GM23338 (cell line): ENCODE data around the gene CDON. TPM values are rescaled to one million over a fixed set of nuclear protein-coding genes. Genes with fewer than 3 reads are reported as not detected.

ENCODE experiments used
- ATAC-seq: fragments of 200-7000 bp; cut with Tn5 transposase; 3 replicates; pipeline ENCODE4 v1.9.1; 2020
- DNase-seq: peaks from one replicate; pipeline ENCODE4 v3.0.0-alpha.2; 2015; ENCODE audit warnings: low spot score
- H2AFZ ChIP-seq: fragments of 200-600 bp; sonication (generic); 2 replicates; pipeline ENCODE4 v1.8.0; 2016; ENCODE audit warnings: antibody characterized with exemption, mild to moderate bottlenecking, moderate library complexity
- H3F3A ChIP-seq: fragments of 200-600 bp; sonication (generic); replicated peaks from 2 replicates; pipeline ENCODE4 v1.8.0; 2017; ENCODE audit warnings: antibody characterized with exemption, mixed run types, low read depth
- H3K27ac ChIP-seq: fragments of 200-600 bp; sonication (generic); 2 replicates; pipeline ENCODE4 v1.6.1; 2016; ENCODE audit warnings: low read depth
- H3K27me3 ChIP-seq: fragments of 200-600 bp; sonication (generic); 2 replicates; pipeline ENCODE4 v1.8.0; 2016; ENCODE audit warnings: mild to moderate bottlenecking, mixed run types, moderate library complexity; ENCODE audit not compliant: insufficient read depth
- H3K36me3 ChIP-seq: fragments of 200-600 bp; sonication (generic); 2 replicates; pipeline ENCODE4 v1.8.0; 2016; ENCODE audit warnings: mild to moderate bottlenecking; ENCODE audit not compliant: insufficient read depth
- H3K4me1 ChIP-seq: fragments of 200-600 bp; sonication (generic); 2 replicates; pipeline ENCODE4 v1.8.0; 2016; ENCODE audit warnings: mild to moderate bottlenecking, moderate library complexity; ENCODE audit not compliant: insufficient read depth
- H3K4me2 ChIP-seq: fragments of 200-600 bp; sonication (generic); 2 replicates; pipeline ENCODE4 v1.7.1; 2017; ENCODE audit warnings: mixed run types
- H3K4me3 ChIP-seq: fragments of 200-600 bp; sonication (generic); 2 replicates; pipeline ENCODE4 v1.6.1; 2016; ENCODE audit warnings: mixed run types
- H3K79me2 ChIP-seq: fragments of 200-600 bp; sonication (generic); replicated peaks from 2 replicates; pipeline ENCODE4 v1.8.0; 2017; ENCODE audit warnings: mild to moderate bottlenecking; ENCODE audit not compliant: insufficient read depth
- H3K9me2 ChIP-seq: fragments of 200-600 bp; sonication (generic); 2 replicates; pipeline ENCODE4 v1.8.0; 2017; ENCODE audit not compliant: insufficient read depth
- H4K20me1 ChIP-seq: fragments of 200-600 bp; sonication (generic); replicated peaks from 2 replicates; pipeline ENCODE4 v1.8.0; 2017; ENCODE audit warnings: mild to moderate bottlenecking; ENCODE audit not compliant: insufficient read depth
- H3K27ac Mint-ChIP-seq: 2 replicates; pipeline ENCODE4 v1.8.0; 2020; ENCODE audit warnings: inconsistent platforms, mild to moderate bottlenecking, moderate library complexity, mixed read lengths
- H3K27me3 Mint-ChIP-seq: 3 replicates; pipeline ENCODE4 v1.8.0; 2022; ENCODE audit warnings: low read depth, mild to moderate bottlenecking, moderate library complexity, mixed read lengths, inconsistent platforms; ENCODE audit not compliant: insufficient read depth, poor library complexity
- H3K36me3 Mint-ChIP-seq: 3 replicates; pipeline ENCODE4 v1.8.0; 2021; ENCODE audit warnings: low read depth, mild to moderate bottlenecking, inconsistent platforms, moderate library complexity, mixed read lengths
- H3K4me1 Mint-ChIP-seq: 3 replicates; pipeline ENCODE4 v1.8.0; 2020; ENCODE audit warnings: mild to moderate bottlenecking, inconsistent platforms, mixed read lengths
- H3K4me3 Mint-ChIP-seq: 3 replicates; pipeline ENCODE4 v1.8.0; 2021; ENCODE audit warnings: moderate library complexity, mild to moderate bottlenecking, inconsistent platforms, mixed read lengths
- H3K9me3 Mint-ChIP-seq: 3 replicates; pipeline ENCODE4 v1.8.0; 2020; ENCODE audit warnings: moderate library complexity, mild to moderate bottlenecking, inconsistent platforms, mixed read lengths
- CREB1 ChIP-seq: fragments of 250-450 bp; sonication (Bioruptor Pico); IDR thresholded peaks from 2 replicates; pipeline ENCODE4 v1.5.0; 2020; ENCODE audit warnings: low read depth, mild to moderate bottlenecking, moderate library complexity
- CTCF ChIP-seq, 2 experiments: fragments of 200-600 bp in 1 of 2; sonication (generic) in 1 of 2; conservative IDR thresholded peaks; 2 replicates each; pipeline versions ENCODE4 v1.5.1 to v1.6.1; 2016 to 2017; ENCODE audit warnings: antibody characterized with exemption in 2 of 2, low read depth in 2 of 2, mild to moderate bottlenecking in 2 of 2, moderate library complexity in 1 of 2
- REST ChIP-seq: IDR thresholded peaks from one replicate; pipeline ENCODE4 v1.6.1; 2018; ENCODE audit warnings: antibody characterized with exemption; ENCODE audit not compliant: unreplicated experiment
- STAT1 ChIP-seq: IDR thresholded peaks from one replicate; pipeline ENCODE4 v1.6.1; 2016; ENCODE audit warnings: antibody characterized with exemption; ENCODE audit not compliant: unreplicated experiment
- ZNF114 ChIP-seq: fragments of 250-450 bp; sonication (Bioruptor Pico); IDR thresholded peaks from 2 replicates; pipeline ENCODE4 v1.5.0; 2020; ENCODE audit warnings: mild to moderate bottlenecking, moderate library complexity
- ZNF331 ChIP-seq: fragments of 250-450 bp; sonication (Bioruptor Pico); IDR thresholded peaks from 2 replicates; pipeline ENCODE4 v1.5.0; 2020; ENCODE audit warnings: low read depth, mild to moderate bottlenecking, moderate library complexity
- ZNF462 ChIP-seq: fragments of 250-450 bp; sonication (Bioruptor Pico); IDR thresholded peaks from 2 replicates; pipeline ENCODE4 v1.5.0; 2020; ENCODE audit warnings: mild to moderate bottlenecking, moderate library complexity
- polyA plus RNA-seq: library from polyadenylated mRNA; unstranded; fragments of >200 nt; fragmentation: Nextera tagmentation; extraction: Ambion mirVana; gene quantifications from 2 replicates; pipeline ENCODE4 v1.2.1, GENCODE V29; 2016
- total RNA-seq: library from RNA; depleted of rRNA; stranded (reverse); fragments of >200 nt; shearing (Covaris generic); gene quantifications from 2 replicates; pipeline ENCODE4 v1.2.3, GENCODE V29; 2014

The CDON gene
- total and polyA plus RNA-seq, 2 experiments from 2014 or later, result 4.1 to 35.5 TPM

GRCh38 chr11:126012852-126013251 is 49.8 kb downstream of the CDON start:
- Mint-ChIP-seq H3K27me3 (no peaks in the 10 kb centered on the region), H3K36me3 (peaks cover 5% of the 10 kb centered on the region; the same call in 1 of the 3 replicates), H3K4me1 (no peaks in the 10 kb centered on the region; the same call in 2 of the 3 replicates), H3K9me3 (no peaks in the 10 kb centered on the region), H3K4me3 (no peak overlapping the region), H3K27ac (no peak overlapping the region)
- Histone ChIP-seq H3F3A (no peaks in the 10 kb centered on the region), H3K4me3 (no peak overlapping the region), H3K27ac (no peak overlapping the region), H2AFZ (no peak overlapping the region), H4K20me1 (no peaks in the 10 kb centered on the region), H3K9me2 (no peaks in the 10 kb centered on the region), H3K4me2 (no peak overlapping the region), H3K4me1 (no peaks in the 10 kb centered on the region), H3K27me3 (no peaks in the 10 kb centered on the region), H3K36me3 (no peaks in the 10 kb centered on the region; the same call in 1 of the 2 replicates), H3K79me2 (no peaks in the 10 kb centered on the region)
- TF ChIP-seq CTCF (conservative IDR thresholded peaks at IDR 0.05; ENCODE audit: low read depth in 2 of 2), result no peak
- TF ChIP-seq CREB1 (CRISPR knock-in tag), result no peak
- no peak for TF ChIP-seq STAT1
- TF ChIP-seq ZNF114, result no peak
- TF ChIP-seq ZNF462, result no peak
- no peak for TF ChIP-seq REST
- TF ChIP-seq ZNF331 (CRISPR knock-in tag), result no peak
- no peak for ATAC-seq
- no peak for DNase-seq
